HepG2 (cell line): ENCODE results near the gene ANKS4B. TPM values are rescaled to one million over a fixed set of nuclear protein-coding genes. Genes with fewer than 3 reads are reported as not detected.

Source experiments
- AHDC1 ChIP-seq: sonication (generic); formaldehyde crosslinking; IDR thresholded peaks from 2 replicates; pipeline ENCODE4 v1.5.1; 2020; ENCODE audit warnings: mild to moderate bottlenecking, missing genetic modification reagents, borderline replicate concordance
- BCL6 ChIP-seq: IDR thresholded peaks from 2 replicates; pipeline ENCODE4 v1.6.1; 2016; ENCODE audit warnings: missing genetic modification reagents, missing compliant biosample characterization
- CBX5 ChIP-seq: sonication (generic); formaldehyde crosslinking; IDR thresholded peaks from 2 replicates; pipeline ENCODE4 v1.4.0; 2020; ENCODE audit warnings: missing genetic modification reagents, borderline replicate concordance
- CSRNP1 ChIP-seq: sonication (generic); formaldehyde crosslinking; IDR thresholded peaks from 2 replicates; pipeline ENCODE4 v1.8.1; 2023; ENCODE audit warnings: mild to moderate bottlenecking, missing genetic modification reagents
- KDM1A ChIP-seq: IDR thresholded peaks from 2 replicates; pipeline ENCODE4 v1.6.1; 2016; ENCODE audit warnings: missing compliant biosample characterization
- NAIF1 ChIP-seq: sonication (generic); formaldehyde crosslinking; IDR thresholded peaks from 2 replicates; pipeline ENCODE4 v1.5.0; 2020; ENCODE audit warnings: mild to moderate bottlenecking, missing genetic modification reagents, borderline replicate concordance
- NFATC3 ChIP-seq: sonication (generic); formaldehyde crosslinking; IDR thresholded peaks from 2 replicates; pipeline ENCODE4 v1.5.1; 2020; ENCODE audit warnings: mild to moderate bottlenecking, missing genetic modification reagents
- NFKBIZ ChIP-seq: IDR thresholded peaks from 2 replicates; pipeline ENCODE4 v1.6.1; 2018; ENCODE audit warnings: missing genetic modification reagents, missing compliant biosample characterization
- POLR2AphosphoS5 ChIP-seq: IDR thresholded peaks from 2 replicates; pipeline ENCODE4 v1.6.1; 2012; ENCODE audit warnings: low read depth, low read length
- RNF219 ChIP-seq: sonication (generic); formaldehyde crosslinking; IDR thresholded peaks from 2 replicates; pipeline ENCODE4 v1.5.0; 2020; ENCODE audit warnings: mild to moderate bottlenecking, missing genetic modification reagents
- SP140L ChIP-seq: sonication (generic); formaldehyde crosslinking; IDR thresholded peaks from 2 replicates; pipeline ENCODE4 v1.4.0; 2020; ENCODE audit warnings: missing genetic modification reagents, borderline replicate concordance
- ZBTB2 ChIP-seq: sonication (generic); formaldehyde crosslinking; IDR thresholded peaks from 2 replicates; pipeline ENCODE4 v1.8.0; 2022; ENCODE audit warnings: low read depth, missing genetic modification reagents
- ZNF235 ChIP-seq: sonication (generic); formaldehyde crosslinking; IDR thresholded peaks from 2 replicates; pipeline ENCODE4 v1.8.1; 2023; ENCODE audit warnings: mild to moderate bottlenecking, missing genetic modification reagents, borderline replicate concordance
- ZNF30 ChIP-seq: sonication (generic); formaldehyde crosslinking; IDR thresholded peaks from 2 replicates; pipeline ENCODE4 v1.5.0; 2020; ENCODE audit warnings: mild to moderate bottlenecking, missing genetic modification reagents
- ZNF616 ChIP-seq: sonication (generic); formaldehyde crosslinking; IDR thresholded peaks from 2 replicates; pipeline ENCODE4 v1.5.0; 2020; ENCODE audit warnings: low read depth, mild to moderate bottlenecking, missing genetic modification reagents
- ZNF772 ChIP-seq: sonication (generic); formaldehyde crosslinking; IDR thresholded peaks from 2 replicates; pipeline ENCODE4 v1.5.0; 2020; ENCODE audit warnings: mild to moderate bottlenecking, missing genetic modification reagents
- polyA plus RNA-seq, 8 experiments: library from polyadenylated mRNA; depleted of rRNA in 3 of 8; stranded (reverse) in 7 of 8; unstranded in 1 of 8; fragments of >200 nt; fragmentation: Illumina TruSeq in 4 of 8; extraction: Trizol in 4 of 8; gene quantifications; 2 replicates each; pipeline versions ENCODE4 v1.2.1 to v1.2.3, GENCODE V29; 2011 to 2016; ENCODE audit warnings: low read depth in 4 of 8, missing spikeins in 1 of 8, mixed read lengths in 1 of 8; ENCODE audit not compliant: insufficient read depth in 1 of 8
- total RNA-seq, 5 experiments: library from RNA; depleted of rRNA; stranded (reverse); fragments of >200 nt; fragmentation: Illumina TruSeq; extraction: Trizol; gene quantifications; 2 replicates each; pipeline ENCODE4 v1.2.3, GENCODE V29; 2016; ENCODE audit warnings: low read depth in 1 of 5

ANKS4B gene
- total and polyA plus RNA-seq, 2 of the 13 experiments (the other 11 are each of a cell fraction or from before 2014, with no cell fraction given) = 6.5 to 30.0 TPM

GRCh38 chr16:21301168-21301894 is 67.8 kb downstream of the ANKS4B start (continued):
- TF ChIP-seq BCL6 (no peak; the same call in 1 of the 2 replicates), ZNF30 (CRISPR knock-in tag) (no peak), ZNF235 (CRISPR knock-in tag) (peak; percentile 96; the same call in 1 of the 2 replicates), KDM1A (CRISPR knock-in tag) (no peak; the same call in 1 of the 2 replicates), CBX5 (CRISPR knock-in tag) (peak; percentile 83), AHDC1 (no peak), NFKBIZ (CRISPR knock-in tag) (peak; percentile 80; the same call in 1 of the 2 replicates), SP140L (CRISPR knock-in tag) (no peak; the same call in 1 of the 2 replicates), ZBTB2 (peak; percentile 62; the same call in 1 of the 2 replicates), CSRNP1 (CRISPR knock-in tag) (peak; percentile 52; the same call in 1 of the 2 replicates), ZNF772 (CRISPR knock-in tag) (peak; percentile 96; the same call in 1 of the 2 replicates), RNF219 (CRISPR knock-in tag) (no peak; the same call in 1 of the 2 replicates), NFATC3 (0 out of 2 replicates have a peak, but pooled peaks have one; percentile 33), ZNF616 (CRISPR knock-in tag) (peak; percentile 92), POLR2AphosphoS5 (peak; percentile 69), NAIF1 (no peak; the same call in none of the 2 replicates)
